CD4-positive, alpha-beta T cell treated with Interleukin-1 beta for 1 hour (primary cell): Measurements from ENCODE around the gene GCA.

Experiments
- DNase-seq, 2 donors: peaks; one replicate each; pipeline ENCODE4 v3.0.0-alpha.2; 2020 to 2022

Gene GCA

GRCh38 chr2:162343824-162344616 lies at the start of gene GCA:
Gene GCA (plus strand): TSS chr2:162344132. CDS start chr2:162344249, 117 bp downstream.
- peak; percentile 96 to 97 for DNase-seq

- no peak for DNase-seq
Measured at GRCh38 chr2:162295009-162295408, 48.9 kb upstream of the GCA start.

- peak; percentile 19 to 76 for DNase-seq
Measured at GRCh38 chr2:162297925-162298552, 45.9 kb upstream of the GCA start.

- DNase-seq = no peak
Measured at GRCh38 chr2:162298669-162299335, 45.1 kb upstream of the GCA start.

- DNase-seq = no peak
Measured at GRCh38 chr2:162300266-162300665, 43.7 kb upstream of the GCA start.

- peak; percentile 50 to 62 for DNase-seq
Measured at GRCh38 chr2:162301151-162301804, 42.7 kb upstream of the GCA start.

GRCh38 chr2:162301877-162302276 lies 42.1 kb upstream of the GCA start:
- no peak for DNase-seq

GRCh38 chr2:162305901-162306300 lies 38.0 kb upstream of the GCA start:
- DNase-seq = no peak

GRCh38 chr2:162308747-162309503 lies 35.0 kb upstream of the GCA start:
- DNase-seq = no peak

- no peak for DNase-seq
Measured at GRCh38 chr2:162312853-162313252, 31.1 kb upstream of the GCA start.

- no peak for DNase-seq
Measured at GRCh38 chr2:162315938-162316337, 28.0 kb upstream of the GCA start.

GRCh38 chr2:162316590-162316989 lies 27.3 kb upstream of the GCA start:
- no peak for DNase-seq

GRCh38 chr2:162317058-162317742 lies 26.7 kb upstream of the GCA start:
- DNase-seq = no peak

- peak; percentile 7 to 41 for DNase-seq
Measured at GRCh38 chr2:162317861-162318327, 26.0 kb upstream of the GCA start.

- peak; percentile 89 for DNase-seq
Measured at GRCh38 chr2:162318328-162319180, 25.4 kb upstream of the GCA start, which contains the start of gene IFIH1. Gene IFIH1 (minus strand): TSS chr2:162318684. CDS start chr2:162318307, 377 bp downstream.

GRCh38 chr2:162320864-162321517 lies 22.9 kb upstream of the GCA start:
- DNase-seq = no peak

- no peak for DNase-seq
Measured at GRCh38 chr2:162324953-162325352, 19.0 kb upstream of the GCA start.

GRCh38 chr2:162327134-162327769 lies 16.7 kb upstream of the GCA start:
- DNase-seq = peak; percentile 24 to 26

- no peak for DNase-seq
Measured at GRCh38 chr2:162327806-162328205, 16.1 kb upstream of the GCA start.
